ENCODE results near the gene LRRC41. TPM values are rescaled to one million over a fixed set of nuclear protein-coding genes. Genes with fewer than 3 reads are reported as not detected.
"Not testable (repeated sequence)": the region's sequence is repeated elsewhere in the genome, so short reads cannot be mapped to it uniquely, and the experiment has no call there.

The LRRC41 gene
- total and polyA plus RNA-seq, 4 donors: 21.6 to 63.0 (median 50.3) TPM

- H3K9me3 ChIP-seq (ENCODE audit: control insufficient read depth in 4 of 4, insufficient read depth in 3 of 4, low read length in 3 of 4): no peaks in the 10 kb centered on the region
- peak within 1 kb of the TSS; percentile 71 to 94 for H3K9ac ChIP-seq (ENCODE audit: insufficient read depth in 1 of 2, low read length in 2 of 2)
- peaks cover 0 to 6% (median 4%) of the 10 kb centered on the region in 5 donors for H3K4me1 ChIP-seq (ENCODE audit: control insufficient read depth in 5 of 5, insufficient read depth in 5 of 5, low read length in 5 of 5)
- H3K27ac ChIP-seq (ENCODE audit: low read depth in 1 of 2, low read length in 1 of 2): peak within 1 kb of the TSS; percentile 95 to 96
- no peaks in the 10 kb centered on the region for H3K27me3 ChIP-seq (ENCODE audit: control insufficient read depth in 3 of 3, insufficient read depth in 3 of 3, low read length in 2 of 3)
- peak within 1 kb of the TSS; percentile 57 for H3K4me3 ChIP-seq
- TF ChIP-seq, protein P1, sequence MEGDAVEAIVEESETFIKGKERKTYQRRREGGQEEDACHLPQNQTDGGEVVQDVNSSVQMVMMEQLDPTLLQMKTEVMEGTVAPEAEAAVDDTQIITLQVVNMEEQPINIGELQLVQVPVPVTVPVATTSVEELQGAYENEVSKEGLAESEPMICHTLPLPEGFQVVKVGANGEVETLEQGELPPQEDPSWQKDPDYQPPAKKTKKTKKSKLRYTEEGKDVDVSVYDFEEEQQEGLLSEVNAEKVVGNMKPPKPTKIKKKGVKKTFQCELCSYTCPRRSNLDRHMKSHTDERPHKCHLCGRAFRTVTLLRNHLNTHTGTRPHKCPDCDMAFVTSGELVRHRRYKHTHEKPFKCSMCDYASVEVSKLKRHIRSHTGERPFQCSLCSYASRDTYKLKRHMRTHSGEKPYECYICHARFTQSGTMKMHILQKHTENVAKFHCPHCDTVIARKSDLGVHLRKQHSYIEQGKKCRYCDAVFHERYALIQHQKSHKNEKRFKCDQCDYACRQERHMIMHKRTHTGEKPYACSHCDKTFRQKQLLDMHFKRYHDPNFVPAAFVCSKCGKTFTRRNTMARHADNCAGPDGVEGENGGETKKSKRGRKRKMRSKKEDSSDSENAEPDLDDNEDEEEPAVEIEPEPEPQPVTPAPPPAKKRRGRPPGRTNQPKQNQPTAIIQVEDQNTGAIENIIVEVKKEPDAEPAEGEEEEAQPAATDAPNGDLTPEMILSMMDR (IDR thresholded peaks at IDR 0.05; ENCODE audit: control extremely low read depth, extremely low read depth): peak; percentile 47
- H3K36me3 ChIP-seq (ENCODE audit: control insufficient read depth in 4 of 4, insufficient read depth in 4 of 4, low read length in 4 of 4): peaks cover 0 to 14% (median 5%) of the 10 kb centered on the region in 4 donors
- DNase-seq (peak; percentile 94 to 97 (median 97)), ATAC-seq (ENCODE audit: insufficient read depth, low FRiP score) (peak; percentile 93)
- WGBS, 2 donors: 0% methylated on average over 52 to 53 of the region's 53 CpGs
Observed at GRCh38 chr1:46340404-46341221, 37.2 kb upstream of the LRRC41 start, which contains the start of gene NSUN4. NSUN4 (plus strand) TSS chr1:46340807; CDS start chr1:46340827, 20 bp downstream.

DNA sequence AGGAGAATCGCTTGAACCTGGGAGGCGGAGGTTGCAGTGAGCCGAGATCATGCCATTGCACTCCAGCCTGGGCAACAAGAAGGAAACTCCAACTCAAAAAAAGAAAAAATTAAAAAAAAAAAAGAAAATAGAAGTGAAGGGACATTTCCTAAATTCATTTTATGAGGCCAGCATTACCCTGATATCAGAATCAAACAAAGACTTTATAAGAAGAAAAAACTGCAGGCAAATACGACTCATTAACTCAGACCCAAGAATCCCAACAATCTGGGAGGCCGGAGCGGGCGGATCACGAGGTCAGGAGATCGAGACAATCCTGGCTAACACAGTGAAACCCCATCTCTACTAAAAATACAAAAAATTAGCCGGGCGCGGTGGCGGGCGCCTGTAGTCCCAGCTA, 34.0 kb upstream of the LRRC41 start:
- not testable (repeated sequence) for H3K27ac ChIP-seq (ENCODE audit: low read depth in 1 of 2, low read length in 1 of 2); H3K27me3 ChIP-seq (ENCODE audit: control insufficient read depth in 3 of 3, insufficient read depth in 3 of 3, low read length in 2 of 3); ATAC-seq (ENCODE audit: insufficient read depth, low FRiP score); H3K9ac ChIP-seq (ENCODE audit: insufficient read depth in 1 of 2, low read length in 2 of 2); H3K36me3 ChIP-seq (ENCODE audit: control insufficient read depth in 4 of 4, insufficient read depth in 4 of 4, low read length in 4 of 4); H3K4me1 ChIP-seq (ENCODE audit: control insufficient read depth in 5 of 5, insufficient read depth in 5 of 5, low read length in 5 of 5); H3K9me3 ChIP-seq (ENCODE audit: control insufficient read depth in 4 of 4, insufficient read depth in 3 of 4, low read length in 3 of 4); DNase-seq; H3K4me3 ChIP-seq
- 95 to 96% methylated on average over 9 of the region's 14 CpGs for WGBS, 2 donors

DNA sequence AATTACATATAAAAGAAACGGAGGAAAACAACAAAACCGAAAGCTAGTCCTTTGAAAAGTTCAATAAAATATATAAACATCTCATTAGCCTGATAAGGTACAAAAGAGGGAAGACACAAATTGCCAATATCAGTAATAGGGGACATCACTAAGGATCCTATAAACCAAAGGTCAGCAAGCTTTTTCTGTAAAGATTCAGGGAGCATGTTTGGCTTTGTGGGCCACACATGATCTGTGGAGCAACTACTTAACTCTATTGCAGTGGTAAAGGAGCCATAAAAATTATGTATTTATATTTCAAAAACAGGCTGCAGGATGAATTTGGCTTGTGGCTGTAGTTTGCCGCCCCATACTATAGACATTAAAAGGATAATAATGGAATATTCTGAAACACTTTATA, 31.7 kb upstream of the LRRC41 start:
- H3K27ac ChIP-seq (ENCODE audit: low read depth in 1 of 2, low read length in 1 of 2): no peak overlapping the region
- no peak overlapping the region for H3K9ac ChIP-seq (ENCODE audit: insufficient read depth in 1 of 2, low read length in 2 of 2)
- WGBS, 2 donors: 91 to 92% methylated on average over 3 of the region's 3 CpGs
- peaks cover 0 to 5% (median 0%) of the 10 kb centered on the region in 5 donors for H3K4me1 ChIP-seq (ENCODE audit: control insufficient read depth in 5 of 5, insufficient read depth in 5 of 5, low read length in 5 of 5)
- no peaks in the 10 kb centered on the region for H3K36me3 ChIP-seq (ENCODE audit: control insufficient read depth in 4 of 4, insufficient read depth in 4 of 4, low read length in 4 of 4)
- no peaks in the 10 kb centered on the region for H3K27me3 ChIP-seq (ENCODE audit: control insufficient read depth in 3 of 3, insufficient read depth in 3 of 3, low read length in 2 of 3)
- ATAC-seq (ENCODE audit: insufficient read depth, low FRiP score) (no peak), DNase-seq (no peak)
- TF ChIP-seq, protein P1 (IDR thresholded peaks at IDR 0.05; ENCODE audit: control extremely low read depth, extremely low read depth): no peak
- H3K4me3 ChIP-seq: no peak overlapping the region
- no peaks in the 10 kb centered on the region for H3K9me3 ChIP-seq (ENCODE audit: control insufficient read depth in 4 of 4, insufficient read depth in 3 of 4, low read length in 3 of 4)

- H3K36me3 ChIP-seq (ENCODE audit: control insufficient read depth in 4 of 4, insufficient read depth in 4 of 4, low read length in 4 of 4): no peaks in the 10 kb centered on the region
- ATAC-seq (ENCODE audit: insufficient read depth, low FRiP score) (no peak), DNase-seq (no peak)
- no peaks in the 10 kb centered on the region for H3K9me3 ChIP-seq (ENCODE audit: control insufficient read depth in 4 of 4, insufficient read depth in 3 of 4, low read length in 3 of 4)
- H3K9ac ChIP-seq (ENCODE audit: insufficient read depth in 1 of 2, low read length in 2 of 2): no peak overlapping the region
- H3K27ac ChIP-seq (ENCODE audit: low read depth in 1 of 2, low read length in 1 of 2): no peak overlapping the region
- WGBS, 2 donors: 88 to 89% methylated on average over 2 of the region's 2 CpGs
- H3K27me3 ChIP-seq (ENCODE audit: control insufficient read depth in 3 of 3, insufficient read depth in 3 of 3, low read length in 2 of 3): no peaks in the 10 kb centered on the region
- H3K4me1 ChIP-seq (ENCODE audit: control insufficient read depth in 5 of 5, insufficient read depth in 5 of 5, low read length in 5 of 5): no peaks in the 10 kb centered on the region
- TF ChIP-seq, protein P1 (IDR thresholded peaks at IDR 0.05; ENCODE audit: control extremely low read depth, extremely low read depth): no peak
- no peak overlapping the region for H3K4me3 ChIP-seq
Observed at GRCh38 chr1:46334030-46334384, 30.6 kb upstream of the LRRC41 start.

Data from lung (tissue), 12 donors.